Measurements from ENCODE around the gene MED19. TPM values are rescaled to one million over a fixed set of nuclear protein-coding genes. Genes with fewer than 3 reads are reported as not detected.

The MED19 gene
- polyA plus RNA-seq, 3 donors: 21.2 to 23.7 (median 22.9) TPM

- peak; percentile 97 to 98 (median 98) for DNase-seq (ENCODE audit: low read depth in 3 of 3, low spot score in 2 of 3)
These were observed 54.6 kb downstream of the MED19 start, which contains the start of gene CLP1 for GRCh38 chr11:57657194-57658022. Gene CLP1 (plus strand): TSS chr11:57657762. CDS start chr11:57659477, 1,715 bp downstream.

GRCh38 chr11:57656885-57657193 lies 55.2 kb downstream of the MED19 start:
- DNase-seq (ENCODE audit: low read depth in 3 of 3, low spot score in 2 of 3): no peak

Other genes with a start within 250 kb of the MED19 start
- gene SLC43A1, start 196.5 kb downstream of the MED19 start, polyA plus RNA-seq (ENCODE audit: insufficient read length in 3 of 3): 1 to 10 TPM; 5.0 to 6.1 (median 5.4) TPM
- 10 to 100 TPM; 54.0 to 58.4 (median 58.3) TPM for gene TIMM10, start 181.5 kb downstream of the MED19 start, polyA plus RNA-seq (ENCODE audit: insufficient read length in 3 of 3)
- gene SMTNL1, start 174.6 kb downstream of the MED19 start, polyA plus RNA-seq (ENCODE audit: insufficient read length in 3 of 3): under 1 TPM; 0.12 to 0.28 (median 0.23) TPM
- 10 to 100 TPM; 41.3 to 43.6 (median 43.4) TPM for gene UBE2L6, start 144.5 kb downstream of the MED19 start, polyA plus RNA-seq (ENCODE audit: insufficient read length in 3 of 3)
- 100 to 1,000 TPM; 139 to 172 (median 151) TPM for gene SERPING1, start 114.5 kb downstream of the MED19 start, polyA plus RNA-seq (ENCODE audit: insufficient read length in 3 of 3)
- gene YPEL4, start 62.3 kb downstream of the MED19 start, polyA plus RNA-seq (ENCODE audit: insufficient read length in 3 of 3): 1 to 10 TPM; 1.2 to 1.9 (median 1.7) TPM
- gene CLP1, start 54.5 kb downstream of the MED19 start, polyA plus RNA-seq (ENCODE audit: insufficient read length in 3 of 3): 10 to 100 TPM; 16.6 to 18.5 (median 18.4) TPM
- gene ZDHHC5, start 44.1 kb downstream of the MED19 start, polyA plus RNA-seq (ENCODE audit: insufficient read length in 3 of 3): 10 to 100 TPM; 52.3 to 56.7 (median 52.8) TPM
- 100 to 1,000 TPM; 117 to 119 (median 118) TPM for gene TMX2, start 378 bp upstream of the MED19 start, polyA plus RNA-seq (ENCODE audit: insufficient read length in 3 of 3)
- gene SELENOH, start 29.3 kb upstream of the MED19 start, polyA plus RNA-seq (ENCODE audit: insufficient read length in 3 of 3): 100 to 1,000 TPM in 2 of 3 donors, 10 to 100 TPM in 1; 99.4 to 124 (median 108) TPM
- under 1 TPM; 0.10 to 0.19 (median 0.15) TPM for gene BTBD18, start 39.6 kb upstream of the MED19 start, polyA plus RNA-seq (ENCODE audit: insufficient read length in 3 of 3)
- 100 to 1,000 TPM; 204 to 221 (median 210) TPM for gene CTNND1, start 49.6 kb upstream of the MED19 start, polyA plus RNA-seq (ENCODE audit: insufficient read length in 3 of 3)